Suppressor macrophage treated with lipopolysaccharide for 1 hour (primary cell): Measurements from ENCODE around the gene TM9SF3.
A peak's percentile ranks its signal among the peaks of the same experiment; 100 is the strongest.

Experiments used
- DNase-seq, 3 donors: peaks; one replicate each; pipeline ENCODE4 v3.0.0-alpha.2; 2020 to 2022

TM9SF3 gene

DNA sequence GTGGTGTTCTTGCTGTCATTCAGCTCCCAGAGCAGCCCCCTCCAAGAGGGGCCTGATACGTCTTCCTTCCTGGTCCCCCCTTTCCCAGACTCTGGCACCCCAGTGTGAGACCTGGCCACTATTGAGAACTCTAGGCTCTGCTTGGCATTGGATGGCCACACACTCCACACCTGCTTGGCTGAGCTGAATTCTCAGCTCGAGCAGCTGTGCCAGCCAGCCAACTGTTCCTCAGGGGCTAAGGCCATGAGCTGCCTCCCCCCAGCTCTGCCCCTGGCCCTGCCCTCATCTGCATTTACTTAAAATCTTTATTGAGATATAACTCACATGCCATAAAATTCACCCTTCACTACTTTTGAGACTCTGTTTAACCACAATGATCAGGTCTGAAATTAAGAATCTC lies 79.8 kb downstream of the TM9SF3 start:
- no peak for DNase-seq

DNA sequence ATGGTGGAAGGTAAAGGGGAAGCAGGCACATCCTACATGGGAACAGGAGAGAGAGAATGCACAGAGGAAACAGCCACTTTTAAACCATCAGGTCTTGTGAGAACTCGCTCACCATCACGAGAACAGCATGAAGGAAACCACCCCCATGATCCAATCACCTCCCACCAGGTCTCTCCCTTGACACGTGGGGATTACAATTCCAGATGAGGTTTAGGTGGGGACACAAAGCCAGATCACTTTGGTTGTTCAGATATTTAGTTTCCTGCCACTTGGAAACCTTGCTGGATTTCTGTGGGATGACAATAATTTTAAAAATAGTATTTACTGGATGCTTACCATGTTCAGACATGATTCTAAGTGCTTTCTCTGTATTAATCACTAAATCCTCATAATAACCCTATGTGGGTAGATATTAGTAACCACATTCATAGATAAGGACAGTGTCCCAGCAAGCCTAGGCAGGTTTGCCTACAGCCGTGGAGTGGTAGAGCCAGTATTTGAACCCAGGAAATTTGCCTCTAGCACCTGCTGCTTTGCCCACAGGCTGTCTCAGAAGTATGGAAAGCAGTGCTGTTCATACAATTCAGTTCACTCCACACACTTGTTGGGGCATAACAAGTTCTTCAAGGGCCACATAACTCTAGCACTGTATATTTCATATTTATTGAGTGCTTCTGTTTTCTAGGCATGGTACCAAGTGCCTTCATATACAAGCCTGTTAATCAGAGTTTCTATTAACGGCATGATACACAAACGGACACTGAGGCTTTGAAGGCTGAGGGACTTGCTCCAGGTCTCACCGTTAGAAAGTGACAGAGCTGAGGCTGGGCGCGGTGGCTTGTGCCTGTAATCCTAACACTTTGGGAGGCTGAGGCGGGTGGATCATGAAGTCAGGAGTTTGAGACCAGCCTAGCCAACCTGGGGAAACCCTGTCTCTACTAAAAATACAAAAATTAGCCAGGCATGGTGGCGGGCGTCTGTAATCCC lies 81.4 kb downstream of the TM9SF3 start:
- DNase-seq, result peak in 1 of 3 donors; percentile 12

DNA sequence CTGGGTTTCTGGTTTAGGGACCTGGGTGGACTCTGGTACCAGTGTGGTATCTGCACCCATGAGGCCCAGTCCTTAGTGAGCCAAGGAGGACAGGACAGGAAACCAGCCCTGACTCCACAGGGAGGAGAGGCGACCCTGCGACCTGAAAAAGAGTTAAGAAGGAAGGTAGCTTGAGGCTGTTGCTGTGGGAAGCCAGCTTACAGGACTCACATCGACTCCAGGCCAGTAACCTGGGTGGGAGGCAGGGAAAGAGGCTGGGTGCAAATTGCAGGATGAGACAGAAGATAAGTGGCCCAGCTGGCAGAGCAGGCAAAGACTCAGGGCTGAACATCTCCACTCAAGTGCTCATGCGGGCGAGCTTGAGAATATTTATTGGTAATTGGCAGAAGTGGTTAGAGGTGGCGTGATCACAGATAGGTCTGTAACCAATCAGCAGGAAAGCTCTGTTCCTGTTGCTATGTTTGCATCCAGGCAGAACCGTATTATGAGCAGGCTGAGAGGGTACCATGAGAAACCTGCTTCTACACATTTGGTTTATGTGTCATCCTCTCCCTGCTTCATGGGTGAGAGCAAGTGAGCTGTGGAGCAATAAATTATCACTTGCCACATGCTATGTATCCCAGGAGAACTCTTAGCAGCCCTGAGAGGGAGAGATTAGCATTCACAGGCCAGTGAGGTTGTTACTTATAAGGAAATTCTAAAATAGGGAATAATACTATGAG lies 84.1 kb downstream of the TM9SF3 start:
- DNase-seq, result no peak

DNA sequence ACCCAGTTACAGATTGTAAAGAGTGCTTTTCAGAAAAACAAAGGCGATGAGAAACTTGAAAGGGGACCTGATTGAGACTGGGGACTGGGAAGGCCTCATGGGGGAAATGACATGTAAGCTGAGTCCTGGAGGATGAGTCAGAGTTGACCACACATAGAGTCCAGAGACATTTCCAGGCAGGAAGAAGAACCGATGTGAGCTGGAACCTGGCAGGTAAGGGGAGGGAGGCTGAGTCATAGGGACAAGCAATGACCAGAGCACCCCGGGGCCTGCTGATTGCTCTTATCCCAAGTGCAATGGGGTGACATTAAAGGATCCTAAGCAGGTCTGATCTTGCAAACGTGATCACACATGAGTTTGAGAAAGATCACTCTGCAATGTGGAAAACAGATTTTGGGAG lies 84.8 kb downstream of the TM9SF3 start:
- no peak for DNase-seq

DNA sequence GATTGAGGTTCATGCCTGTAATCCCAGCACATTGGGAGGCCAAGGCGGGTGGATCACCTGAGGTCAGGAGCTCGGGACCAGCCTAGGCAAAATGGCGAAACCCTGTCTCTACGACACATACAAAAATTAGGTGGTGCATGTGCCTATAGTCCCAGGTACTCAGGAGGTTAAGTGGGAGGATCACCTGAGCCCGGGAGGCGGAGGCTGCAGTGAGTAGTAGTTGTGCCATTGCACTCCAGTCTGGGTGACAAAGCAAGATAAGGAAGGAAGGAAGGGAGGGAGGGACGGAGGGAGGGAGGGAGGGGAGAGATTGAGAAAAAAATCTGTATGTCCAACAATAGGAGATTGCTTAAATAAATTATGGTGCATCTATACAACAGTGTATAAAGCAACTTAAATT lies 86.3 kb downstream of the TM9SF3 start:
- DNase-seq, result no peak

DNA sequence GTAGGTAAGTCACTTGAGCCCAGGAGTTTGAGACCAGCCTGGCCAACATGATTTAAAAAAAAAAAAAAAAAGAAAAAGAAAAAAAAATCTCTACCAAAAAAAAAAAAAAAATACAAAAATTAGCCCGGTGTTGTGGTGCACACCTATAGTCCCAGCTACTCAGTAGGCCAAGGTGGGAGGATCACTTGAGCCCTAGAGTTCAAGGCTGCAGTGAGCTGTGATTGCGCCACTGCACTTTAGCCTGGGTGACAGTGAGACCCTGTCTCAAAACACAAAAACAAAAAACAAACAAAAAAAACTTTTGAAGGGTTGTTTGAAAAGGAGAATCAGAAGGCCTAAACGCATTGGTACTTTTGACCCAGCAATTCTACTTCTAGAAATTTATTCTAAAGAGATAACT lies 86.8 kb downstream of the TM9SF3 start:
- DNase-seq, result no peak

DNA sequence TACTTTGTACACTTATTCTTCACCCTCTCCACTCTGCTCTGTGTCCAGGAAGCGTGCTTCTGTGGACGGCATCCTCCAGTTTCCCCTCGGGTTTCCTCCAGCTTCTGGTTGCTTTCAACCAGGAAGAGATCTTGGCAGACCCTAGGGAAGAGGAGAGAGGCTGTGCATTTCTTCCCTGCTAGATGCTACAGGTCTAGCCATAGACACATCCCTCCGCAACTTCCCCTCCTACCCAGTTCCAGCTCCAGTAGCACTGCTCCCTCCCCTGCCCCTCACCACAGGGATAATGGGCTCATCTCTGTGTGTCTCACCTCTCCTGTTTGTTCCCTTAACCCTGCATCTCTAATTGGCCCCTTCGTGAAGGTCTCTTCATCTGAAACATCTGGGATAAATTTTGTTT lies 89.4 kb downstream of the TM9SF3 start:
- no peak for DNase-seq

DNA sequence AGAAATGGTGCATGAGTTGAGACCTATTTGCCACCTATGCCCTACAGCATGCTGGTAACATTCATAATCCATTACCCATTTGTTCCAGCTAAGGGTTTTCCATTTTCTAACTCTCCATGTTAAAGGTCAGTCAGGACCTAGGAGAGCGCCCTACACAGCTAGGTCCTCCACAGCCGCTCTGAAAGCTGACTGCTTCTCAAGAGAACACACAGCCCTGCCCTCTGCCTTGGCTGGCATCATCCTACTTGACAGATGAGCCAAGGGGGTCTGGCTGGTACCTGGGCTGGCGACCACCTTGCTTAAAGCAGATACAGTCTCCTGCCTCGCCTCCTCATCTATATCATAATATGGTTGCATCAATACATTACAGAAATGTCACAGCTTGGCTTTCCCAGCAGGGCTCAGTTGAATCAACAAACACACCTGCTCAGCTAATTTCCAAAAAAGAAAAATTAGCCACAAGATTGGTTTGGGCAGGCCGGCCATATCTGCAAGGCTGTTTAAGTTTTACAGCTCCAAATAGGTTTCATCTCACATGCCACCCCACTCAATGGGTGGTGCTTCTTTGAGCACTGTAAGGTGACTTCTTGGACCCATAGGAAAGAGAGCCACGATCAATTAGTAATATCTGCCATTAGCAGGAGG lies 90.4 kb downstream of the TM9SF3 start:
- peak in 2 of 3 donors; percentile 24 to 37 for DNase-seq

DNA sequence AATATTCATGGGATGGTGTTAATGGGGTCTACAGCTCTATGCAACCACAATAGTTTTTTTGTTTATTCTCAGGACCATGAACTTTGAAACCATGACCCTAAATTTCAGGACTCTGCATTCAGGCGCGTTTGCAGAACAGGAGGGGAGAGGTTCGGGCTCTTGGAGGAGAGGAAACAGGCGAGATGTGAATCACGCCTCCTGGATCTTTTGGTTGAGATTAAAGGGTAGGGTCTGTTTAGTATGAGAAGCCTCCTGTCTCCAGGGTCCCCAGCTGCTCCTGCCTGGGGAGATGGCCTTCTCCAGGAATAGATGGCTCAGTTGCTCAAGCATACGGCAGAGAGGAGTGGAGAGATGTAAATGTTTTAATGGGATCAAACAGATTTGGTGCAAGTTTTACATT lies 91.3 kb downstream of the TM9SF3 start:
- no peak for DNase-seq

DNA sequence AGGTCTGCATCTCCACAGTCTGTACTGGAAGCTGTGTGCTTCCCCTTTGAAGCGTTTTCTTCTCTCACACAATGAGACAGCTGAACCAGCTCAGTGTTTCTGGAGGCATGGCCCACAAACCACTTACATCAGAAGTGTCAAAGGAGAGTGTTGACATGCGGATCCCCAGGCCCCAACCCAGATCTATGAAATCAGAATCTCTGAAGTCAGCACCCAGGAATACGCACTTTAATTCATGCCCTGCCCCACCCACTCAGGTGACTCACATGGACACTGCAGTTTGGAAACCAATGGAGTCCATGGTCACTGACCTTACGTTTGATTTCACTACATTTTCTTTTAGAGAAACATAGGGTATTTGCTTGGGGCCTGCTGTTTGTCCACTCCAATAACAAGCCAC lies 92.1 kb downstream of the TM9SF3 start:
- no peak for DNase-seq

DNA sequence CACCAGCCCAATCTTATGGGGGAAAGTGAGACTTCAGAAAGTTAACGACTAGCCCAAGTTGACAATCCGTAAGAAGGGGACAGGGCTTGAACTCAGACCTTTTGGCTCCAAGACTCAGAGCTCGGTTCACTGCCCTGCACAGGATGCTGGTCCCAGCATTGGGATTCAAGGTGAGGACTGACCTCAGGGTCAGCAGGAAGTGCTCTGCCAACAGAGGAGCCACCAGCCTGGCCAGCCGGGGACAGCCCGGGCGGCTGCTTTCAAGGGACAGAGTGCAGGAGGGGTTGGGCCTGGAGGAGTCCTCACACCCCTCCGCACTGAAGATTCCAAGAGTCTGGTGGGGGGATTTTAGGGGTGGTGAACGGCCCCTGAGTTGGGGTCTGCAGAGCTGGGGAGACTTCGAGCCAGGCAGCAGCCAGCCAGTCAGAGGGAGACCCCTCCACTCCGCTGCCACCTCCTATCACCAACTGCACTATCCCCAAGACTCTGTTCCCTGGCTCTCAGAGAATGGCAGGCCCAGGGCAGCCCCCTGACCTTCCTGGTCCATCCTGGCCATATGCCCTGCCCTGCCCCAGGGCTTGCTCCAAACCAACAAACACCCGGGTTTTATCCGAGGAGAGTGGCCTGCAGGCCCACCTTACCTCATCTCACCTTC lies 92.8 kb downstream of the TM9SF3 start:
- no peak for DNase-seq

DNA sequence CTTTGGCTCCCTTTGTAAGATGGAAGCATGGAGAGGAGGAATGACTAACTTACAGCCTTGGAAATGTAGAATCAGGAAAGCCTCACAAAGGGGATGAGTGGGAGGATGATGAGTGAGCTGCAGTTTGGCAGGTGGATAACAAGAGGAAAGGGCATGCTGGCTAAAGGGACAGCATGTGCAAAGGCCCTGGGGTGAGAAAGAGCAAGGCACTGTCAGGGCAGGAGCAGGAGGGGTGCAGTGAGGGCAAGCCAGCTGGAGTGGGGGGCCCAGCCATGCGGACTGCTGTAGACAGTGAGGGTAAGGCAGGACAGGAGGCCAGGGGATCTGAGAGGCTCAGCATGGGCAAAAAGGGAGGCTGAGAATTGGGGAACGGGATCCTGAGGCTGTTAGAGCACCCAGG lies 93.6 kb downstream of the TM9SF3 start:
- no peak for DNase-seq

DNA sequence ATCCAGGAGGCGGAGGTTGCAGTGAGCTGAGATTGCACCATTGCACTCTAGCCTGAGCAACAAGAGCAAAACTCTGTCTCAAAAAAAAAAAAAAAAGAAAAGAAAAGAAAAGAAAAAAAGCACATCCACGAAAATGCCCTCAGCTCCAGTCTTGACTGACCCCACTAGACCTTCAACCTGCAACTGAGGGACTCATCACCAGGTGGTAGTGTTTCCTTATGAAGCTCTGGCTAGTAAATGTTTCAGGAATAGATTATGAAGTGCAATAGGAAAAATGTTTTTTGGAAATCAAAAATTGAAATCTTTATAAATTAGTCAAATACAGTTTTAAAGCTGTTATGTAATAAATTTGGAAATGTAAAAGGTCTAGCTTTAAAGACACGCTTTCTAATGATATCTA lies 95.5 kb downstream of the TM9SF3 start:
- DNase-seq, result no peak

DNA sequence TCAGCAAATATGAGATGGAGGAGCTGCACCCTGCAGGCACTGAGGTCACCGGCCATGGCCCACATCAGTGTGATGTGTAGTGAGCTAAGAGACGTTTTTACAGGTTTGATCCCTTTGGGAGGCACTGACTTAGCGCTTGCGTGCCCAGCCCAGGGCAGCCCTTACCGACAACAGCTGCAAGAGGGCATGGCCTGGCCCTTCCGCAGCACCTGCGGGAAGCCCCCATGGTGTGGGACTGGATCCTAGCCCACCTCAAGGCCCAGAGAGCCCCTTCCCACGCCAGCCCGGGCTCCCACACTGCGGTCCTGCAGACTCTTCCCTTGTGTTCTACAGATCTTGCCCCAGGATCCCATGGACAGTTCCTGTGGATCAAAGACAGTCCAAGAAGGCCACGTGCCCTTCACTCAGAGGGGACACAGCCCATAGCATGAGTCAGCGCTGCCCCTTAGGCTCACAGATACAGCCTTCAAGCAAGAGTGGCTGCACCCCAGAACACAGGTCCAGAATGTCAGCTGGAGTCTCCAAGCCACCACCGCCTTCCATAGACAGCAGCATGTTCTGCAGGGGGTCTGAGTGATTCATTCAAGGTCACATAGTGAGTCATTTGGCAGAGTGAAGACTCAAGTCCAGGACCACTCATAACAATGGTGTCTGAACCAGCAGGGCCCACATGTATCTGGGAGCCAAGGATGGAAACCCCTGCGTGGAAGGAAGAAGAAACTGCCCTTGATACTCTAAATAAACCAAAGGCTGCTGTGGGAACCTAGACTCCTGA lies 98.5 kb downstream of the TM9SF3 start:
- no peak for DNase-seq

DNA sequence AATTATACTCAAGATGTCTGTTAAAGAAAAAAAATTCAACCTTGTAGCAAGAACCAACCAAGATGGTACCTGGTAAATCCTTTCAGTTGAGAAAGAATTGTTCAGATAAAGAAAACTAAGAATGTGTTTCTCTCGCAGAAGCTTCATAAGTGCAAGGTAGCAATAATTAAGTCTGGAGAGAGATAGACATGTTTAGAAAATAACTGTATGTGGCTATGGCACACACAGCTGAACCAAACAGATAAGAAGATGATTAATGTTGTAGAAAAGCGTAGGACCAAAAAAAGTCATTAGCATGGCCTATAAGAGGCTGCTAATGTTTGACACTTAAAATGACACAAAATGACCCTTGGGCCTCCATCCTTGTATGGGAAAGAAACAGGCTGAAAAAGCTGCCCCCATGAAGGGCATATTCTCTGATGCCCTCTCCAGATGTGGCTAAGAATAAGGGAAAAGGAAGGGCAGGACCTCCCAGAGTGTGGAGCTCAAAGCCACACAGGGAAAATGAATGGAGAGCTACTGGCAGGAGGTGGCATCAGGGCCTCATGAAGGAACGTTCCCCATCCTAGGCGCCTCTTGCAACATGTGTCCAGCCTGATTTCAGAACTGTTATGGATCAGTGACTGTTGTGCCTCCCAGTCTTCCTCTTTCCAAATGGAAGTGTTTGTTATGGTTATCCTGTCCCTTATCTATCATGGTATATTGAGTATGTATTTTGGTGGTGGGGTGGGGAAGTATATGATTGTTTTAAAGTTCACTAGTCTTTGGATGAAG lies 103.8 kb downstream of the TM9SF3 start:
- no peak for DNase-seq

DNA sequence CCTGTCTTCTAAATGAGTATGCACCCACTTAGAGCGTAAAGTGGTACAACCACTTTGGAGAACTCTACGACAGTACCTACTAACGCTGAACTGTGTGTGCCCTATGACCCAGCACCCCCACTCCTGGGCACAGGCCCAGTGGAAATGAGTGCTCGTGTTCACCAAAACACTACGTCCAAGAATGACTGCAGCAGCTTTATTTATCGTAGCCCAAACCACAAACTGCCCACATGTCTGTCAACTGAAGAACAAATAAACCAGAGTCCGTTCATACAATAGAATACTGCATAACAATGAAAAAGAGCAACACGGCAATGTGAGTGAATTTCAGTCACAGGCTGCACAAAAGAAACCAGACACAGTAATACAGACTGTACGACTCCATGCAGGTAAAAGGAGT lies 108.5 kb downstream of the TM9SF3 start:
- DNase-seq, result no peak

DNA sequence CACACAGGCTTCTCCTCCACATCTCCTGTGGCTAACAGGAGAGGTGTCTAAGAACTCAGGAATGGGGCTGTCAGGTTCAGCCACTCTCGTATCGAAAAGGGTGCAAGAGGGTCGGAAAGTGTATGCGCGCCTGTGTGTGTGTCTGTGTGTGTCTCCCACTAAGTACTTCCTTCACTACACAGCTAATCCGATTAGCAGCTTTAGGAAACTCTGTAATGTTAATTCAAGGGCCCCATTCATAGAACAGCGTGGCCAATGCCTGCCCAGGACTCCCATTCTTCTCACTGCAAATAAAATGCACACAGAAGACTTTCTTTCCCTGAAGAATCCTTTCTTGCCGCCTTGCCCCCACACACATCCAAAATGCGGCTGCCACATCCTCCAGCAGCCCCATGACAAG lies 112.9 kb downstream of the TM9SF3 start:
- DNase-seq, result no peak

DNA sequence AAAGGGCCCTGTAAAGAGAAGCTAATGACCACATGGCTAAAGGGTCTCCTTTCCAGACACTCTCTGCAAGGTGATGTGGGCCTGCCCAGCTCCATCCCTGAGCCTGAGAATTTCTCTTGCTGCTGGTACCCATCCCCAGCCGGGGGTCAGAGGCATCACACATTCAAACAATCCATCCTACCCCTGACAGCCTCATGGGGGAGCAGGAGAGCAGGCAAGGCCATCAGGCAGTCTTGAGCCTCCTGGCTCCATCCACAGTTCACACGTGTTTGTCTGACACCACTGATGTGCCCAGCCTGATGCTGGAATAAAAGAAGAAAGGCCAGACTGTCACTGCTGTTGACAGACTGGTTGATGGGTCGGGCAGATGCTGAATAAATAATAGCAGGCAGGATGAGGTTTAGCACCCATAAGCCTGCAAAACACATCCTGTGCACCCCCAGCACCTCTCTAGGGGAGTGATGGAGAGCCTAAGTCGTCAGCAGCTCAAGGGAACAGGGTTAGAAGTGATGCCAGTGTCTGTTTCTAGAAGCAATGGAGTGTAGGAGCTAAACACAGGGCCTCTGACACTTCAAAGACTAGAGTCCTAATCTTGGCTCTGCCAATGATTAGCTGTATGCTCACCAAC lies 116.6 kb downstream of the TM9SF3 start:
- peak; percentile 32 to 55 (median 43) for DNase-seq

DNA sequence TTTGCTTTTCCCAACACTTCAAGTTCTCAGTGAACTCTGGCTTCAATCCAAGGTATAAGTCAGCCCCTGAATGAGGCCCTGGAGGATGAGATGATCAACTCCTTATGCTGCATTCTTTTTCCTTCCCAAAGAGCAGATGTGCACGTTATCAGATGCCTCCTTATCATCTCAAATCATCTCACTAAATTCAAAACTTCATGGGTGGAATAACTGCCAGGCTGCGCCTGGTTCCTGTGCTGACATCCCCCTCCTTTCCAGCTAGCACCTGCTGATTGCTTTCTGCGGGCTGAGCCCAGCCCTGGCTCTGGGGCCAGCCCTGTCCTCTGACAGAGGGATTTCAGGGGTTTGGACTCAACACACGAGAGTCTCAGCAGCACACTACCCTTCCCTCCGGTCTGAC lies 118.0 kb downstream of the TM9SF3 start:
- no peak for DNase-seq
